IMR-90 (cell line): Measurements from ENCODE around the gene CIROP. TPM values are rescaled to one million over a fixed set of nuclear protein-coding genes. Genes with fewer than 3 reads are reported as not detected.

Experiments
- ATAC-seq: fragments of 200-7000 bp; cut with Tn5 transposase; 2 replicates; pipeline ENCODE4 v1.9.1; 2020; ENCODE audit warnings: low read depth, mild to moderate bottlenecking, moderate library complexity
- BruUV-seq: library from RNA; stranded (reverse); fragments of 400-500 nt; replicated peaks from 2 replicates; lab custom pipeline; 2021; lab: Mats Ljungman, UMichigan
- CTCF ChIA-PET: fragments of 300-600 bp; formaldehyde crosslinking; extraction: SDS; loops from one replicate; lab custom pipeline; 2021; ENCODE audit warnings: antibody characterized with exemption; lab: Yijun Ruan, JAX
- POLR2A ChIA-PET: fragments of 300-600 bp; sonication (Branson Sonifier 250); formaldehyde crosslinking; loops from one replicate; lab custom pipeline; 2022; ENCODE audit warnings: antibody characterized with exemption; ENCODE audit not compliant: unreplicated experiment; lab: Charles Lee
- DNase-seq: peaks from one replicate; pipeline ENCODE4 v3.0.0; 2013
- H2AFZ ChIP-seq: replicated peaks from 2 replicates; pipeline ENCODE3; 2013; ENCODE audit warnings: low read length, mild to moderate bottlenecking; ENCODE audit not compliant: poor library complexity
- H2AK5ac ChIP-seq: 2 replicates; pipeline ENCODE4 v1.6.1; 2013; ENCODE audit warnings: low read depth, low read length, inconsistent platforms
- H2AK9ac ChIP-seq: replicated peaks from 2 replicates; pipeline ENCODE3; 2013; ENCODE audit warnings: mild to moderate bottlenecking, low read depth, low read length, moderate library complexity; ENCODE audit not compliant: poor library complexity
- H2BK120ac ChIP-seq: 2 replicates; pipeline ENCODE4 v1.6.1; 2013; ENCODE audit warnings: low read depth, low read length, inconsistent platforms
- H2BK15ac ChIP-seq: 3 replicates; pipeline ENCODE4 v1.6.1; 2013; ENCODE audit warnings: low read depth, low read length, inconsistent platforms
- H2BK20ac ChIP-seq: 2 replicates; pipeline ENCODE4 v1.6.1; 2013; ENCODE audit warnings: low read depth, mild to moderate bottlenecking, inconsistent platforms, low read length, moderate library complexity
- H2BK5ac ChIP-seq: 2 replicates; pipeline ENCODE4 v1.6.1; 2013; ENCODE audit warnings: mild to moderate bottlenecking, low read depth, low read length, inconsistent platforms; ENCODE audit not compliant: poor library complexity, severe bottlenecking
- H3K14ac ChIP-seq: replicated peaks from 2 replicates; pipeline ENCODE4 v1.6.1; 2013; ENCODE audit warnings: low read depth, low read length, inconsistent platforms
- H3K18ac ChIP-seq: 2 replicates; pipeline ENCODE4 v1.6.1; 2013; ENCODE audit warnings: low read depth, low read length, control low read depth
- H3K23ac ChIP-seq: 2 replicates; pipeline ENCODE4 v1.6.1; 2013; ENCODE audit warnings: low read depth, low read length, inconsistent platforms
- H3K27ac ChIP-seq: 2 replicates; pipeline ENCODE4 v1.5.1; 2013; ENCODE audit warnings: mild to moderate bottlenecking, control low read depth, low read length; ENCODE audit not compliant: insufficient read depth
- H3K27me3 ChIP-seq: 2 replicates; pipeline ENCODE4 v1.6.1; 2013; ENCODE audit warnings: low read length; ENCODE audit not compliant: control insufficient read depth, insufficient read depth
- H3K36me3 ChIP-seq: 2 replicates; pipeline ENCODE4 v1.6.1; 2013; ENCODE audit warnings: low read length, mixed read lengths; ENCODE audit not compliant: control insufficient read depth, insufficient read depth
- H3K4ac ChIP-seq: 2 replicates; pipeline ENCODE4 v1.6.1; 2013; ENCODE audit warnings: low read depth, low read length, inconsistent platforms
- H3K4me1 ChIP-seq: 2 replicates; pipeline ENCODE4 v1.6.1; 2013; ENCODE audit warnings: low read length, mixed read lengths; ENCODE audit not compliant: control insufficient read depth, insufficient read depth
- H3K4me2 ChIP-seq: 2 replicates; pipeline ENCODE4 v1.6.1; 2013; ENCODE audit warnings: low read depth, mild to moderate bottlenecking, control low read depth, low read length, moderate library complexity
- H3K4me3 ChIP-seq: 2 replicates; pipeline ENCODE4 v1.5.1; 2013; ENCODE audit warnings: low read depth, mild to moderate bottlenecking, control low read depth, low read length, moderate library complexity; ENCODE audit not compliant: insufficient read depth
- H3K56ac ChIP-seq: 2 replicates; pipeline ENCODE4 v1.6.1; 2013; ENCODE audit warnings: low read length, inconsistent platforms; ENCODE audit not compliant: insufficient read depth; ENCODE audit errors: extremely low read depth
- H3K79me1 ChIP-seq, 2 experiments: 2 replicates each; pipeline ENCODE4 v1.6.1; 2013; ENCODE audit warnings: low read length in 2 of 2, inconsistent platforms in 1 of 2, low read depth in 1 of 2
- H3K9ac ChIP-seq: 2 replicates; pipeline ENCODE4 v1.6.1; 2013; ENCODE audit warnings: low read depth, low read length, control low read depth
- H3K9me1 ChIP-seq: 2 replicates; pipeline ENCODE4 v1.6.1; 2013; ENCODE audit warnings: low read length, inconsistent platforms; ENCODE audit not compliant: insufficient read depth
- H3K9me3 ChIP-seq: 2 replicates; pipeline ENCODE4 v1.6.1; 2013; ENCODE audit warnings: low read length; ENCODE audit not compliant: control insufficient read depth, insufficient read depth
- H4K20me1 ChIP-seq: 2 replicates; pipeline ENCODE4 v1.6.1; 2013; ENCODE audit warnings: low read length, inconsistent platforms; ENCODE audit not compliant: insufficient read depth
- H4K5ac ChIP-seq: 2 replicates; pipeline ENCODE4 v1.6.1; 2013; ENCODE audit warnings: mild to moderate bottlenecking, low read depth, low read length, control low read depth
- H4K8ac ChIP-seq, 2 experiments: 2 replicates each; pipeline ENCODE4 v1.6.1; 2013; ENCODE audit warnings: low read depth in 2 of 2, low read length in 2 of 2, control low read depth in 1 of 2, inconsistent platforms in 1 of 2
- H4K91ac ChIP-seq: 2 replicates; pipeline ENCODE4 v1.6.1; 2013; ENCODE audit warnings: low read depth, low read length, inconsistent platforms; ENCODE audit not compliant: insufficient read depth
- BHLHE40 ChIP-seq: fragments of 150-350 bp; IDR thresholded peaks from 2 replicates; pipeline ENCODE4 v1.6.1; 2016; ENCODE audit warnings: mild to moderate bottlenecking, low read depth, low read length
- CEBPB ChIP-seq: IDR thresholded peaks from 2 replicates; pipeline ENCODE4 v1.6.1; 2012; ENCODE audit warnings: low read depth, low read length, improper control_type of control experiment
- CHD1 ChIP-seq: IDR thresholded peaks from 2 replicates; pipeline ENCODE4 v1.6.1; 2012; ENCODE audit warnings: low read depth, low read length, improper control_type of control experiment
- CTCF ChIP-seq: conservative IDR thresholded peaks from 2 replicates; pipeline ENCODE4 v1.5.1; 2012; ENCODE audit warnings: mild to moderate bottlenecking, low read depth, low read length, improper control_type of control experiment
- ELK1 ChIP-seq: fragments of 150-350 bp; IDR thresholded peaks from 2 replicates; pipeline ENCODE4 v1.6.1; 2016; ENCODE audit warnings: low read depth, mild to moderate bottlenecking, low read length, moderate library complexity, borderline replicate concordance
- FOS ChIP-seq: fragments of 150-350 bp; IDR thresholded peaks from 2 replicates; pipeline ENCODE4 v1.6.1; 2016; ENCODE audit warnings: low read depth, low read length
- MAFK ChIP-seq: IDR thresholded peaks from 2 replicates; pipeline ENCODE4 v1.6.1; 2012; ENCODE audit warnings: low read depth, low read length, improper control_type of control experiment
- MAZ ChIP-seq: IDR thresholded peaks from 2 replicates; pipeline ENCODE4 v1.6.1; 2012; ENCODE audit warnings: low read depth, mild to moderate bottlenecking, low read length, improper control_type of control experiment, moderate library complexity, borderline replicate concordance
- MXI1 ChIP-seq: IDR thresholded peaks from 2 replicates; pipeline ENCODE4 v1.6.1; 2012; ENCODE audit warnings: low read depth, mild to moderate bottlenecking, low read length, moderate library complexity, borderline replicate concordance
- NFE2L2 ChIP-seq: fragments of 150-350 bp; IDR thresholded peaks from 2 replicates; pipeline ENCODE4 v1.6.1; 2016; ENCODE audit warnings: low read depth, mild to moderate bottlenecking, low read length
- POLR2A ChIP-seq: IDR thresholded peaks from 2 replicates; pipeline ENCODE4 v1.6.1; 2012; ENCODE audit warnings: mild to moderate bottlenecking, low read depth, low read length
- RAD21 ChIP-seq: IDR thresholded peaks from 2 replicates; pipeline ENCODE4 v1.6.1; 2012; ENCODE audit warnings: low read length, improper control_type of control experiment
- RCOR1 ChIP-seq: IDR thresholded peaks from 2 replicates; pipeline ENCODE4 v1.6.1; 2012; ENCODE audit warnings: mild to moderate bottlenecking, low read length, improper control_type of control experiment; ENCODE audit not compliant: insufficient replicate concordance
- RFX5 ChIP-seq: IDR thresholded peaks from 2 replicates; pipeline ENCODE4 v1.8.0; 2012; ENCODE audit warnings: low read depth, mild to moderate bottlenecking, low read length, moderate library complexity
- SMC3 ChIP-seq: fragments of 150-350 bp; IDR thresholded peaks from 2 replicates; pipeline ENCODE4 v1.6.1; 2016; ENCODE audit warnings: low read depth, mild to moderate bottlenecking, antibody characterized with exemption, low read length, moderate library complexity
- USF2 ChIP-seq: fragments of 150-350 bp; IDR thresholded peaks from 2 replicates; pipeline ENCODE4 v1.6.1; 2017; ENCODE audit warnings: mild to moderate bottlenecking, antibody characterized with exemption, low read length, low read depth
- WGBS, 2 experiments: methylation state at CpG; one replicate each; pipeline versions ENCODE4 v1.1.5 to v1.1.7; 2013; ENCODE audit warnings: missing lambda C conversion rate in 2 of 2; ENCODE audit not compliant: insufficient read length in 1 of 2; ENCODE audit errors: extremely low coverage in 2 of 2; 5-methylcytosine and 5-hydroxymethylcytosine counted together
- dilution Hi-C: fragments of 300-500 bp; cut with HindIII; formaldehyde crosslinking; loops from one replicate; pipeline ENCODE4 v1.14.3; 2018; ENCODE audit warnings: low sequenced_read_pairs; ENCODE audit not compliant: unreplicated experiment
- in situ Hi-C: fragments of 300-500 bp; cut with MboI; formaldehyde crosslinking; loops from 3 replicates; pipeline ENCODE4 v1.14.3; 2019; ENCODE audit warnings: low sequenced_read_pairs, inconsistent platforms, mixed read lengths
- intact Hi-C: fragments of 100-400 bp; cut with micrococcal nuclease; formaldehyde crosslinking; loops from 2 replicates; pipeline ENCODE4 v1.10.0; 2022
- polyA plus RNA-seq, 3 experiments: library from polyadenylated mRNA; depleted of rRNA; stranded (reverse); fragments of >200 nt; gene quantifications; 2 replicates each; pipeline ENCODE4 v1.2.3, GENCODE V29; 2012; ENCODE audit warnings: low replicate concordance in 1 of 3
- total RNA-seq: library from RNA; depleted of rRNA; stranded (reverse); fragments of >200 nt; gene quantifications from 2 replicates; pipeline ENCODE4 v1.2.3, GENCODE V29; 2012

CIROP gene
- total and polyA plus RNA-seq, 2 of the 4 experiments (the other 2 are of a cell fraction) = 0.31 to 0.36 TPM

GRCh38 chr14:23137192-23137812 lies 32.5 kb upstream of the CIROP start:
- intact Hi-C loops (no loop called here), in situ Hi-C loops (no loop called here), dilution Hi-C loops (no loop called here)
- Histone ChIP-seq H3K9me1 (no peaks in the 10 kb centered on the region), H3K79me1 (no peaks in the 10 kb centered on the region), H3K9me3 (no peaks in the 10 kb centered on the region), H4K5ac (no peak overlapping the region), H2AK9ac (peak overlapping the region; percentile 55), H3K36me3 (no peaks in the 10 kb centered on the region), H3K27ac (no peak overlapping the region), H3K4ac (no peak overlapping the region), H3K23ac (no peak overlapping the region), H3K14ac (no peak overlapping the region), H3K9ac (no peak overlapping the region), H4K91ac (no peak overlapping the region), H2BK5ac (no peak overlapping the region), H4K20me1 (no peaks in the 10 kb centered on the region), H3K4me3 (no peak overlapping the region), H2BK20ac (no peak overlapping the region), H2BK120ac (no peak overlapping the region), H2AK5ac (no peak overlapping the region), H4K8ac (no peak overlapping the region), H3K4me1 (no peaks in the 10 kb centered on the region), H2BK15ac (no peak overlapping the region), H3K56ac (no peak overlapping the region), H2AFZ (no peak overlapping the region), H3K18ac (no peak overlapping the region), H3K27me3 (peaks cover 35% of the 10 kb centered on the region), H3K4me2 (no peak overlapping the region)
- DNase-seq (no peak), ATAC-seq (no peak)
- ChIA-PET POLR2A (no interaction called here), CTCF (interaction anchor here (0.8 kb wide), 1 partner anchor 31 kb away, joined by 3 read pairs; no protein-coding TSS in a partner anchor)
- TF ChIP-seq MXI1 (no peak), ELK1 (no peak), RCOR1 (no peak), CEBPB (no peak), NFE2L2 (no peak), RFX5 (no peak), MAZ (no peak), BHLHE40 (no peak), MAFK (no peak), POLR2A (no peak), USF2 (no peak), FOS (no peak), RAD21 (no peak), CHD1 (no peak), CTCF (no peak), SMC3 (no peak)
- WGBS, 2 experiments = 74% methylated on average over 4 of the region's 11 CpGs; no CpG with 5 or more reads in 1 of the 2 experiments
- no TSS peak for BruUV-seq
